Effector memory CD8-positive, alpha-beta T cell (primary cell): ENCODE results near the gene GPC3.
"Not testable (repeated sequence)": the region's sequence is repeated elsewhere in the genome, so short reads cannot be mapped to it uniquely, and the experiment has no call there.

Experiments
- ATAC-seq: fragments of 150-1000 bp; cut with Tn5 transposase; replicated peaks from 2 replicates; pipeline ENCODE4 v1.10.0; 2021; ENCODE audit warnings: mild to moderate bottlenecking, moderate library complexity
- DNase-seq, 3 experiments: peaks; one replicate each; pipeline ENCODE4 v3.0.0; 2021
- H3K27ac Mint-ChIP-seq, 2 donors: one replicate each; pipeline ENCODE4 v1.8.0; 2022; ENCODE audit warnings: mild to moderate bottlenecking in 2 of 2, mixed read lengths in 2 of 2, moderate library complexity in 2 of 2
- H3K27me3 Mint-ChIP-seq, 2 donors: one replicate each; pipeline ENCODE4 v1.8.0; 2022; ENCODE audit warnings: mixed read lengths in 2 of 2
- H3K36me3 Mint-ChIP-seq: one replicate; pipeline ENCODE4 v1.8.0; 2022; ENCODE audit warnings: mild to moderate bottlenecking, moderate library complexity, mixed read lengths; ENCODE audit not compliant: insufficient read depth
- H3K4me1 Mint-ChIP-seq, 2 donors: one replicate each; pipeline ENCODE4 v1.8.0; 2022; ENCODE audit warnings: low read depth in 2 of 2, mixed read lengths in 2 of 2
- H3K4me3 Mint-ChIP-seq, 2 donors: one replicate each; pipeline ENCODE4 v1.8.0; 2022; ENCODE audit warnings: mild to moderate bottlenecking in 2 of 2, mixed read lengths in 2 of 2, moderate library complexity in 2 of 2
- H3K9me3 Mint-ChIP-seq, 2 donors: one replicate each; pipeline ENCODE4 v1.8.0; 2022; ENCODE audit warnings: mixed read lengths in 2 of 2

Gene GPC3

DNA sequence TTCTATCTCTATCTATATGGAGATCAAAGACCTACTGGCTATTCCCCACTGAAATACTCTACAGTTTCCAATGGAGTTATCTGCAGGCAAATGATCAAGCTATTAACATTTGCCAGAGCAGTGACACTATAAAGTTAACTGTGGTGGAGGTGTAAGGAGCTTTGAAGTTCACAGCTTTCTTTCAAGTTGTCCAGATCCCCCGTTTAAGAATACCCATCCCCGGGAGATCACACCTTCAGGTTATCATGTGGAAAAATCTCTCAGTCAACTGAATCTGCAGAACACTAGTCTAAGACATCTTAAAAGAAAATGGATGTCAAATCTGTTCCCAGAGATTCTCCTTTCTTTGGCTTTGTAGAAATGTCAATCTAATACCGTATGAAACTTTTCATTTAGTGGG lies 80.1 kb downstream of the GPC3 start:
- H3K36me3 Mint-ChIP-seq: no peaks in the 10 kb centered on the region
- DNase-seq (no peak), ATAC-seq (no peak)
- H3K27ac Mint-ChIP-seq: no peak overlapping the region
- no peaks in the 10 kb centered on the region for H3K4me1 Mint-ChIP-seq
- no peaks in the 10 kb centered on the region for H3K27me3 Mint-ChIP-seq
- H3K9me3 Mint-ChIP-seq: no peaks in the 10 kb centered on the region
- H3K4me3 Mint-ChIP-seq: no peak overlapping the region

DNA sequence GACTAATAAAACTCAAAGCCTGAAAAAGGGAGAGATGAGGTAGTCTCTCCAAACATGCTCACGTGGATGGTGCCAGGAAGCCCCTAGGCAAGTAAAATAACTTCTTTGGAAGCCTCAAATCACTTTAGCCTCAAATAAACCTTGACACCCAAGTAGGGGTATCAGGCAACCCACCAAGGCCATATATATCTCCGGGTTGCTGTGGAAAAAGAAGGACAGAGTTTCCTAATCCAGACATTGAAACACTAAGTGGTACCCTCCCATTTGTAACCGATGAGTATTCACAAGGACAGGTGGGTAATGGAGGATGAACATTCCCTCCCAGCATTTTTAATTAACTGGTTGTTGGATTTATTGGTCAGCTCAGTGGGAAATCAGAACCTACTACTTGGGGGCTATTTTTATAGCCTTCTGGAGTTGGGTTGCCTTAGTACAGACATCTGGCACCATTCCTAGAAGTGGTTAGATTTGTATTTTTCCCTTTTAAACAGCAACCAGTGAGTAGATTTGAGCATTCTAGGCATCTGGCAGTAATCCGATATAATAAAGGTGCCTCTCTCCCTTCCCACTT lies 87.7 kb downstream of the GPC3 start:
- Mint-ChIP-seq H3K27me3 (no peaks in the 10 kb centered on the region), H3K36me3 (no peaks in the 10 kb centered on the region), H3K27ac (no peak overlapping the region), H3K4me1 (no peaks in the 10 kb centered on the region), H3K4me3 (no peak overlapping the region), H3K9me3 (no peaks in the 10 kb centered on the region)
- ATAC-seq (no peak), DNase-seq (no peak)

DNA sequence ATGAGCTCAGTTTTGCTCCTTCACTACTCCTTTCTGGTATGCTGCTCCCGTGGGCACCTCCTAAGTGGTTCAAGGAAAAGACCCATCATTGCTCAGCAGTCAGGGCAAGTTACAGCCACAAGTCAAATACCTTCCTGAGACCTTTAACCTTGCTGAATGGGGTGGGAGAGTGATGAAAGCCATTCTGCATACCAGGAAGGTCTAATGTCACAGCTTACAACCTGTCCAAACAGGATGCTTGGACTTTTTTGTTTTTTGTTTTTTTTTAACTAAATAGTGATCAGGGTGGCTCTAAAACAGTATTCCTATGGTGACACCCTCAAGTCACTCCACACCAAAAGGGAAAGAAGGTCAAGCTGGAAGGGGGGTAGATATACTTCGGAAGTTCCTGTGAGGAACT lies 93.1 kb downstream of the GPC3 start:
- DNase-seq: no peak

DNA sequence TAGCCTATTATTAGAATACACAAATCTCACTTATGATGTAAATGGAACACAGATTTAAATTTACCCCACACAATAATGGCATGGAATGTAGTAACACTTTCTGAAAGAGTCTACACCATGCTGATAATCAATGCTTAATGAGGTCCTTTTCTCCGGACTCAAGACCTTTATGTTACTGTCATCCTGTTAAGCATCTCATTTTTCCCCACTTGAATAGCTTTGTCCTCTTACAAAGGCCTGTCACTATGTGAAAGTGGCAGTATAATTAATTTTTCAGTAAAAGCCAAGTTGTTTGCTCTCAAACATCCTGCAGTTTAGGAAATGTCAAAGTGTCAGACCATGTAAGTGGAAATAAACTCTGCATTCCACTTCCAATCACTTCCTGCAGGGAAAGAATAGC lies 96.4 kb downstream of the GPC3 start:
- H3K9me3 Mint-ChIP-seq: no peaks in the 10 kb centered on the region
- no peak overlapping the region for H3K27ac Mint-ChIP-seq
- no peak overlapping the region for H3K4me3 Mint-ChIP-seq
- no peaks in the 10 kb centered on the region for H3K27me3 Mint-ChIP-seq
- H3K36me3 Mint-ChIP-seq: no peaks in the 10 kb centered on the region
- no peak for ATAC-seq
- no peak for DNase-seq
- H3K4me1 Mint-ChIP-seq: no peaks in the 10 kb centered on the region

More for the DNA sequence above, 93.1 kb downstream of the GPC3 start:
- Mint-ChIP-seq H3K4me3 (no peak overlapping the region), H3K27ac (no peak overlapping the region), H3K36me3 (no peaks in the 10 kb centered on the region), H3K27me3 (no peaks in the 10 kb centered on the region), H3K4me1 (no peaks in the 10 kb centered on the region), H3K9me3 (no peaks in the 10 kb centered on the region)
- no peak for ATAC-seq

DNA sequence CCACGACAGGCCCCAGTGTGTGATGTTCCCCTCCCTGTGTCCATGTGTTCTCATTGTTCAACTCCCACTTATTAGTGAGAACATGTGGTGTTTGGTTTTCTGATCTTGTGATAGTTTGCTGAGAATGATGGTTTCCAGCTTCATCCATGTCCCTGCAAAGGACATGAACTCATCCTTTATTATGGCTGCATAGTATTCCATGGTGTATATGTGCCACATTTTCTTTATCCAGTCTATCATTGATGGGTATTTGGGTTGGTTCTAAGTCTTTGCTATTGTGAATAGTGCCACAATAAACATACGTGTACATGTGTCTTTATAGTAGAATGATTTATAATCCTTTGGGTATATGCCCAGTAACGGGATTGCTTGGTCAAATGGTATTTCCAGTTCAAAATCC lies 97.3 kb downstream of the GPC3 start:
- not testable (repeated sequence) for DNase-seq, H3K9me3 Mint-ChIP-seq, H3K27me3 Mint-ChIP-seq, H3K4me3 Mint-ChIP-seq, ATAC-seq, H3K27ac Mint-ChIP-seq, H3K36me3 Mint-ChIP-seq, H3K4me1 Mint-ChIP-seq

DNA sequence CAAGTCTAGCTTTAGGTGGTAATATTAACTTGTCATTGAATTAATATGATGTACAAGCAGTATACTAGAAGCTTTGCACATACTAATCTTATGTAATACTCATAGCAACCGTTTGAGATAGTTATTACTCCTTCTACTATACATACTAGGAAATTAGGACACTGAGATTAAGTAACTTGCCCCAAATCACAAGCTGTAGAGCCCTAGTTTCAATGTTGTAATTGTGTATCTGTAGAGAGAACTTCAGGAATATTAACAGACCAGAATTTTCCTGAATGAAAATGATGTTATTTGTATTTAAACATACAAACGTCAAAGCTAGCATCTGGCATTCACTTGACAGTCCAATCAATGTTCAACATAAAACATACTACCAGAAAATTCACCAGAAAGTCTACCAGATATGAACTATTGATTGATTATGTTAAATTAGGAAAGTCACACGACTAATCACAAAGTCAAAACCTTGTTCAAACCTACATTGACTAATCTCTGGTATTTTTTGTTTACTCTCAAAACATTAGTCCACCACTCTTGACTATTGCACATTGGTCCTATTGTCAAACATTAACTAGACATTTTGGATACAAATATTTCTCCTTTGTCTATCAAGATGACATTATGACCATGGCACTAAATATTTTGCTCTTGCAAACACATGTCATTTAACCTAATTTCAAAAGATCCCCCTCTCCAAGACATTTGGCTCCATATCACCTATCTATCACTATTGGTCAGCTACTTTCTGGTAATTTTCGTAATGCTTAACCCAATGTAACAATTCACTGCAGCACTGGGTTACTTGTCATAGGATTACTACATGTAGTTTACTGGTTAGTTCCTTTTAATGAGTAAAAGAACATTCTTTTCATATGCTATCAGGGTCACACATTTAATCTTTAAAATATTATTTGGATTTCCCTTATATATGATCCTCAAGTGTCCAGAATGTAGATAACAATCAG lies 100.7 kb downstream of the GPC3 start:
- H3K4me3 Mint-ChIP-seq: no peak overlapping the region
- H3K27me3 Mint-ChIP-seq: no peaks in the 10 kb centered on the region
- no peaks in the 10 kb centered on the region for H3K9me3 Mint-ChIP-seq
- no peaks in the 10 kb centered on the region for H3K4me1 Mint-ChIP-seq
- no peak overlapping the region for H3K27ac Mint-ChIP-seq
- ATAC-seq (no peak), DNase-seq (no peak)
- no peaks in the 10 kb centered on the region for H3K36me3 Mint-ChIP-seq

DNA sequence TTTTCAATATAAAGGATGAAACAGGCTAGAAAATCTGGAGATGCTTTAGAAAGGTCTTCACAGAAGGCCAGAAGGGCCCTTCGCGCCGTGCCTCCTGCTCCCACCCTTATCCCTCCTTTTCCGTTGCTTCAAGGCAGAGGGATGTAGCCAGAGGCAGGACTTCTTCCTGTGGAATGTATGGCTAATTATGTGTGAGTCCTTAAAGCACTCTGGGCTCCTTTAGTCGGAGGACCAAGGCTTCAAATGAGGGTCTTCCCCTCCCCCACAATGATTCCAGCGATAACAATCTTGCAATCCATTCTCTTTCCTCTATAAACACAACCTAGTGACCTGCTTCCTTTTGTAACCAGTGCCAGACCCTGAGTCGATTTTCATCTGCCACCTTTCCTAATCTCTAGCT lies 103.5 kb downstream of the GPC3 start:
- H3K36me3 Mint-ChIP-seq: no peaks in the 10 kb centered on the region
- H3K4me1 Mint-ChIP-seq: no peaks in the 10 kb centered on the region
- ATAC-seq (no peak), DNase-seq (no peak)
- H3K27me3 Mint-ChIP-seq: no peaks in the 10 kb centered on the region
- no peaks in the 10 kb centered on the region for H3K9me3 Mint-ChIP-seq
- no peak overlapping the region for H3K27ac Mint-ChIP-seq
- H3K4me3 Mint-ChIP-seq: no peak overlapping the region

DNA sequence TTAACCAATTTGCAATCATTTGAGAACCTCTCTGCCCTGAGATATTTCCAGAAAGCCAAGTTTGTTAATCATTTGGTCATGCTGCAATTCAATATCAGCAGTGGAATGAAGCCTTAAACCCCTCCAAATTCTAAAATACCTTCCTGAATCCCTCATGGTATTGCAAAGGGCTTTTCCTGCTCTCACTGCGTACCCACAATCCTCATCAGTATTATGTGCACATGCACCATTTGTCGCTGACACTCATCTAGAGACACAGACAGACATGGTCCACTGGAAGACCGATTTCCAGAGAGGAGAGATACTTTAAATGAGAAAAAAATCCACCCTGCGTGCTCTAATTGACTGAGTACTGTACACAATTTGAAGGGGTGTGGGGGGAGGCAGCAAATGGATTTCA lies 104.4 kb downstream of the GPC3 start:
- no peaks in the 10 kb centered on the region for H3K9me3 Mint-ChIP-seq
- no peak for ATAC-seq
- H3K27me3 Mint-ChIP-seq: no peaks in the 10 kb centered on the region
- H3K27ac Mint-ChIP-seq: no peak overlapping the region
- H3K4me1 Mint-ChIP-seq: no peaks in the 10 kb centered on the region
- H3K4me3 Mint-ChIP-seq: no peak overlapping the region
- no peaks in the 10 kb centered on the region for H3K36me3 Mint-ChIP-seq
- no peak for DNase-seq

DNA sequence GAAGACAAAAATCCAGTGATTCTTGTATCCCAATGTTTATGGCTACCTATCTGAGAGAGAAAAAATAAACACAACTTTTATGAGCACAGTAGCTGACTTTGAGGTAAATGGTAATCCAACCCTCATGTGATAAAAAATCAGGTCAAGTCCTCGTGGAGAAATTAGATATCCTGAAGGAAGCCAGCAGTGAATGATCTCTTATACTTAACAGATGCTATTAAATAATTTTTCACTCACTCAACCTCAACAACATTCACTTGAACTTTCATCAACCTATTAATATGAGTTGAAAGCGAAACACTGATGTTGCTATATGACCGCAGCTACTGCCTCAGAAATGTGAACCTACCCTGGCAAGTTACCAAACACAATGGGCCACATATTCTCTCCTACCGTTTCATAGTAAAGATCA lies 105.4 kb downstream of the GPC3 start:
- Mint-ChIP-seq H3K9me3 (no peaks in the 10 kb centered on the region), H3K27me3 (no peaks in the 10 kb centered on the region), H3K36me3 (no peaks in the 10 kb centered on the region), H3K27ac (no peak overlapping the region), H3K4me1 (no peaks in the 10 kb centered on the region), H3K4me3 (no peak overlapping the region)
- DNase-seq (no peak), ATAC-seq (no peak)

DNA sequence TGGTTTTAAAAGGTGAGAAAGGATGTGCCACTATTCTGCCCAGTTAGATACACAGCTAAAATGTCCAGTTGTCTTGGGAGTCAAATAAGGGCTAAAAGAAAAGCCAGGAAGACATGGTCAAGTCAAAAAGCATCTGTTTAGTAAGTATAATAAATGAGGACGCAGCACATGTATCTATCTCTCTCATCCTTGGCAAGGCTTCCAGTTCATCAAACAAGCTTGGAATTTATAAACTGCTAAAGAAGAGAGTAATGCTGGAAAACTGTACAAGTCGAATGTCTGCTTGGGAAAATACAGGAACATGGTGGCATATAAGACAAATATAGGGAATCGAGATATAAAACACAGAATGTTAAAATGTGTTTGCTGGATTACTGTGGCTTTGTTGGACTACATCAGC lies 106.7 kb downstream of the GPC3 start:
- DNase-seq: no peak
- Mint-ChIP-seq H3K9me3 (no peaks in the 10 kb centered on the region), H3K27me3 (no peaks in the 10 kb centered on the region), H3K36me3 (no peaks in the 10 kb centered on the region), H3K27ac (no peak overlapping the region), H3K4me1 (no peaks in the 10 kb centered on the region), H3K4me3 (no peak overlapping the region)
- ATAC-seq: no peak

DNA sequence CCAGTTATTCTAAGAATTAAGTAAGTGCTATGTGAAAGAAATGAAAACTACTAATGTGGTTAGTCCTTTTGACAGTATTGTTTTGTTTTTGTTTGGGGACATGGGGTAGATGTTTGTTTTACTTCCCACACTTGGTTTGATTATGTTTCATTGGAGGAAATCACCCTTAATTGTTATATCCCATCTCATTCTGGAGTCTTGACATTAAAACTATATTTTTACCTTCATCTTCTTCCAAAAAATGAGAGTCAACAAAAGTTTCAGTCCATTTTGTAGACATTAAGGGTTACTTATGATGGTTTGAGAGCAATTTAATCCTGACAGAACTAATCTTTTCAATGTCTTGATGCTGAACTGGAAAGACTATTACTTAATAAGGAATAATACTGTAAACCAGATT lies 108.7 kb downstream of the GPC3 start:
- Mint-ChIP-seq H3K9me3 (no peaks in the 10 kb centered on the region), H3K27ac (no peak overlapping the region), H3K4me1 (no peaks in the 10 kb centered on the region), H3K36me3 (no peaks in the 10 kb centered on the region), H3K4me3 (no peak overlapping the region), H3K27me3 (no peaks in the 10 kb centered on the region)
- DNase-seq (no peak), ATAC-seq (no peak)

DNA sequence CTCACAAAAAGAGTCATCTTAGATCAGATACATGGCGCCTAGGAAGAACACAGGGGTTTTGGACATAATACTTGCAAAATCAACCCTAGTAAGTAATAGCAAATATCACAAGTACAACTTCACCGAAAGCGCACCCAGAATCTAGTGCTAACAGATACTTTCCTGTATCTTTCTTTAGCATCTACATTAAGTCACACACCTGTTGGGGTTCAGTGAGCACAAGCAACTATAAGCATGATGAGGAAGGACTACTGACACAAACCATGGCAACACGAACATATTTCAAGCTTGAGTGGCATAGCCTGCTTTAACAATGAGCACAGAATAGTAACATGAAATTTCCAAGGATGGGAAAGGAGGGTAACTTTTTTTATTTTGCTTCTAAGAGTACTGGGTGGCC lies 116.1 kb downstream of the GPC3 start:
- Mint-ChIP-seq H3K27ac (no peak overlapping the region), H3K4me1 (no peaks in the 10 kb centered on the region), H3K4me3 (no peak overlapping the region), H3K9me3 (no peaks in the 10 kb centered on the region), H3K36me3 (no peaks in the 10 kb centered on the region), H3K27me3 (peaks cover 0 to 21% of the 10 kb centered on the region in 2 donors)
- ATAC-seq (no peak), DNase-seq (no peak)

DNA sequence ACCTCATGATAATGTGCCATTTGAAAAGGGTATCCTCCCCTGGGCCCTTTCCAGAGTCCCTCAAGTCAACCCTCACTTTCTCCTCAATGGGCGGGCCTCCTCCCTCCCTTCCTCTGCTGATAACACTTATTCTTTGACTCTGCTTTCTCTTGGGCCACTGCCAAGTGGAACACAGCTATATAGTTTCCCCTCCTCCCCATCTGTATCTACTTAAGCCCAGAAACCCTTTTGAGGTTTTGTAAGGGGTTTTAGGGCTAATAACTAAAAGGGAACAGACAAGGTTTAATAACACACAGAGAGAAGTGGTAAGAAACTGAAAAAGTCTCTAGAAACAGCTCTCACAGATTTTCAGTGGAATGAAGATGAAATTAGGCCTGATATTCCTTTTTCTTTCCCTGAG lies 116.7 kb downstream of the GPC3 start:
- no peak overlapping the region for H3K27ac Mint-ChIP-seq
- H3K9me3 Mint-ChIP-seq: no peaks in the 10 kb centered on the region
- DNase-seq (no peak), ATAC-seq (no peak)
- H3K36me3 Mint-ChIP-seq: no peaks in the 10 kb centered on the region
- H3K4me3 Mint-ChIP-seq: no peak overlapping the region
- peaks cover 0 to 21% of the 10 kb centered on the region in 2 donors for H3K27me3 Mint-ChIP-seq
- H3K4me1 Mint-ChIP-seq: no peaks in the 10 kb centered on the region

DNA sequence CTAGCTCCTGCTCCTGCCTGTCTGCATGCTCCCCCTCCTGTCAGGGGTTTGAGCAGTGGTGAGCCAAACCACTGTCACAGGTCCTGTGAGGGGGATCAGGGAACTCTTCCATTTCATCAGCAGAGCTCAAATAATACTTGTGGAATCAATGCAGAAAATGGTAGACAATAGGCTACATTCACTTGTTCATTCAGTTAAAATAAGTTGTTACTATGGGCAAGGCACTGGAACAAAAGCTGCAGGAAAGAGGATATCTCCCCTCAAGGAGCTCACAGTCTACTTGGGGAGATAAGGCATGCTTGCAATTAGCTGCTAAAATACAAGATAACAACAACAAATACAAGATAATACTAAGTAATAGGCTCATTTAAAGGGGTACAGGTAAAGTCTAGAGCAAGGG lies 117.1 kb downstream of the GPC3 start:
- Mint-ChIP-seq H3K9me3 (no peaks in the 10 kb centered on the region), H3K4me3 (no peak overlapping the region), H3K36me3 (no peaks in the 10 kb centered on the region), H3K27ac (no peak overlapping the region), H3K27me3 (peaks cover 0 to 21% of the 10 kb centered on the region in 2 donors), H3K4me1 (no peaks in the 10 kb centered on the region)
- DNase-seq (no peak), ATAC-seq (no peak)
